AG20443 (cell line): ENCODE measurements around the gene SCT.
A peak's percentile ranks its signal among the peaks of the same experiment; 100 is the strongest.

Source experiments
- DNase-seq: peaks from one replicate; pipeline ENCODE4 v3.0.0; 2012; ENCODE audit warnings: low spot score, mixed read lengths

Gene SCT

GRCh38 chr11:584287-584686 is 42.7 kb downstream of the SCT start:
- no peak for DNase-seq

- no peak for DNase-seq
Observed at GRCh38 chr11:581752-582151, 45.2 kb downstream of the SCT start.

GRCh38 chr11:581342-581741 is 45.6 kb downstream of the SCT start:
- DNase-seq = no peak

- DNase-seq = no peak
Observed at GRCh38 chr11:579830-580601, 47.0 kb downstream of the SCT start.

- DNase-seq = no peak
Observed at GRCh38 chr11:578276-579035, 48.5 kb downstream of the SCT start.

- DNase-seq = no peak
Observed at GRCh38 chr11:577611-577894, 49.4 kb downstream of the SCT start.

GRCh38 chr11:576811-577610 is 50.0 kb downstream of the SCT start:
- peak; percentile 40 for DNase-seq
